Endothelial cell of umbilical vein (primary cell): ENCODE results near the gene CCDC59. TPM values are rescaled to one million over a fixed set of nuclear protein-coding genes. Genes with fewer than 3 reads are reported as not detected.
"Not testable (repeated sequence)": the region's sequence is repeated elsewhere in the genome, so short reads cannot be mapped to it uniquely, and the experiment has no call there.

ENCODE experiments used
- BruUV-seq: library from RNA; stranded (reverse); fragments of 400-500 nt; replicated peaks from 2 replicates; lab custom pipeline; 2021; lab: Mats Ljungman, UMichigan
- CTCF ChIA-PET: fragments of 300-600, 350-600 bp; sonication (Branson Sonifier 250); formaldehyde crosslinking; loops from one replicate; lab custom pipeline; 2021; ENCODE audit warnings: antibody characterized with exemption, inconsistent platforms; lab: Charles Lee
- POLR2A ChIA-PET: fragments of 300-600, 350-600 bp; sonication (Branson Sonifier 250); formaldehyde crosslinking; loops from one replicate; lab custom pipeline; 2021; ENCODE audit warnings: antibody characterized with exemption, inconsistent platforms; lab: Charles Lee
- DNase-seq: peaks from one replicate; pipeline ENCODE4 v3.0.0-alpha.2; 2011; ENCODE audit warnings: low read depth, low spot score
- FAIRE-seq: peaks from 2 replicates; lab custom pipeline; 2011; peaks lifted over from hg19 to GRCh38; lab: Jason Lieb, UNC
- H2AFZ ChIP-seq: 2 replicates; pipeline ENCODE4 v1.6.0; 2012; ENCODE audit warnings: low read depth, low read length, control low read depth, inconsistent platforms
- H3K27ac ChIP-seq: 2 replicates; pipeline ENCODE4 v1.5.1; 2011; ENCODE audit warnings: low read depth, mild to moderate bottlenecking, control low read depth, low read length, moderate library complexity; ENCODE audit not compliant: insufficient read depth
- H3K27me3 ChIP-seq, 2 experiments: 2 replicates each; pipeline versions ENCODE4 v1.6.0 to v1.6.1; 2011; ENCODE audit warnings: low read length in 2 of 2, mixed read lengths in 1 of 2; ENCODE audit not compliant: control insufficient read depth in 2 of 2, insufficient read depth in 2 of 2
- H3K36me3 ChIP-seq, 2 experiments: 2 replicates in 1 of 2; 3 replicates in 1 of 2; pipeline ENCODE4 v1.5.1; 2011; ENCODE audit warnings: low read length in 2 of 2, mild to moderate bottlenecking in 1 of 2, moderate library complexity in 1 of 2; ENCODE audit not compliant: control insufficient read depth in 2 of 2, insufficient read depth in 2 of 2; ENCODE audit errors: extremely low read depth in 1 of 2
- H3K4me1 ChIP-seq: 3 replicates; pipeline ENCODE4 v1.5.1; 2011; ENCODE audit warnings: mild to moderate bottlenecking, low read length; ENCODE audit not compliant: control insufficient read depth, insufficient read depth; ENCODE audit errors: extremely low read depth
- H3K4me2 ChIP-seq: 2 replicates; pipeline ENCODE4 v1.6.1; 2011; ENCODE audit warnings: low read length, control low read depth, mixed read lengths; ENCODE audit not compliant: insufficient read depth
- H3K4me3 ChIP-seq, 3 experiments: fragments of 200-600 bp in 1 of 3; sonication (generic), shearing (Covaris generic) in 1 of 3; replicated peaks in 1 of 3; 2 replicates each; pipeline ENCODE4 v1.5.1; 2011 to 2016; ENCODE audit warnings: control low read depth in 3 of 3, low read length in 3 of 3, mild to moderate bottlenecking in 2 of 3, inconsistent platforms in 1 of 3, low read depth in 1 of 3, moderate library complexity in 1 of 3; ENCODE audit not compliant: insufficient read depth in 1 of 3
- H3K79me2 ChIP-seq: 2 replicates; pipeline ENCODE4 v1.6.0; 2012; ENCODE audit warnings: low read length, inconsistent platforms; ENCODE audit not compliant: control insufficient read depth, insufficient read depth
- H3K9ac ChIP-seq: replicated peaks from 2 replicates; pipeline ENCODE3; 2011; ENCODE audit warnings: low read length, control low read depth; ENCODE audit not compliant: insufficient read depth; ENCODE audit errors: extremely low read depth
- H3K9me1 ChIP-seq: replicated peaks from 3 replicates; pipeline ENCODE4 v1.6.0; 2011; ENCODE audit warnings: mild to moderate bottlenecking, low read length; ENCODE audit not compliant: control insufficient read depth, insufficient read depth; ENCODE audit errors: extremely low read depth
- H3K9me3 ChIP-seq: replicated peaks from 2 replicates; pipeline ENCODE4 v1.5.1; 2012; ENCODE audit warnings: low read length, inconsistent platforms; ENCODE audit not compliant: control insufficient read depth, insufficient read depth
- H4K20me1 ChIP-seq: replicated peaks from 2 replicates; pipeline ENCODE3; 2011; ENCODE audit warnings: mild to moderate bottlenecking, low read length; ENCODE audit not compliant: control insufficient read depth, insufficient read depth; ENCODE audit errors: extremely low read depth
- CTCF ChIP-seq, 2 donors: IDR thresholded peaks; 1 replicate in 1 of 2; 2 replicates in 1 of 2; pipeline ENCODE4 v1.5.1; 2011; ENCODE audit warnings: low read length in 2 of 2, mild to moderate bottlenecking in 2 of 2, moderate library complexity in 2 of 2, control low read depth in 1 of 2, inconsistent platforms in 1 of 2, low read depth in 1 of 2; ENCODE audit not compliant: insufficient read depth in 1 of 2; ENCODE audit errors: extremely low read depth in 1 of 2
- EZH2 ChIP-seq: IDR thresholded peaks from 2 replicates; pipeline ENCODE4 v1.6.1; 2012; ENCODE audit warnings: borderline replicate concordance, low read depth, mild to moderate bottlenecking, moderate library complexity, low read length, inconsistent platforms; ENCODE audit not compliant: severe bottlenecking
- FOS ChIP-seq: IDR thresholded peaks from 2 replicates; pipeline ENCODE4 v1.6.1; 2011; ENCODE audit warnings: mild to moderate bottlenecking, low read length, moderate library complexity, borderline replicate concordance; ENCODE audit not compliant: insufficient read depth
- GATA2 ChIP-seq: IDR thresholded peaks from 2 replicates; pipeline ENCODE4 v1.7.0; 2011; ENCODE audit warnings: low read depth, mild to moderate bottlenecking, moderate library complexity, mixed read lengths, low read length; ENCODE audit not compliant: insufficient read length, insufficient read depth
- JUN ChIP-seq: IDR thresholded peaks from 2 replicates; pipeline ENCODE4 v1.6.1; 2011; ENCODE audit warnings: borderline replicate concordance, low read depth; ENCODE audit not compliant: insufficient read length, insufficient read depth
- MAX ChIP-seq: IDR thresholded peaks from 2 replicates; pipeline ENCODE4 v1.6.1; 2011; ENCODE audit not compliant: insufficient read depth, insufficient read length
- MYC ChIP-seq: IDR thresholded peaks from one replicate; pipeline ENCODE4 v1.6.1; 2011; ENCODE audit warnings: mild to moderate bottlenecking, low read depth, low read length
- POLR2A ChIP-seq: IDR thresholded peaks from 2 replicates; pipeline ENCODE4 v1.6.1; 2012; ENCODE audit warnings: low read depth, mild to moderate bottlenecking, control low read depth, low read length
- POLR2AphosphoS5 ChIP-seq: IDR thresholded peaks from 2 replicates; pipeline ENCODE4 v1.6.1; 2012; ENCODE audit warnings: low read depth, mild to moderate bottlenecking, control low read depth, low read length, moderate library complexity; ENCODE audit not compliant: insufficient read depth
- dilution Hi-C: fragments of 300-500 bp; cut with MboI; formaldehyde crosslinking; loops from one replicate; pipeline ENCODE4 v1.15.0; 2019; ENCODE audit warnings: low sequenced_read_pairs; ENCODE audit not compliant: extremely low pct_ligation_motif_present
- intact Hi-C: fragments of 100-400 bp; cut with micrococcal nuclease; formaldehyde crosslinking; loops from one replicate; pipeline ENCODE4 v1.10.0; 2022
- polyA plus RNA-seq, 4 experiments: library from polyadenylated mRNA; depleted of rRNA in 3 of 4; stranded (reverse) in 3 of 4; unstranded in 1 of 4; fragments of >200 nt; gene quantifications; 2 replicates each; pipeline versions ENCODE4 v1.2.1 to v1.2.3, GENCODE V29; 2011 to 2012; ENCODE audit warnings: missing spikeins in 1 of 4
- total RNA-seq: library from RNA; stranded (reverse); gene quantifications from 2 replicates; pipeline ENCODE4 v1.2.3, GENCODE V29; 2021

Gene CCDC59
- total and polyA plus RNA-seq, 2 donors (not counting 3 experiments of a cell fraction or from before 2014, with no cell fraction given) = 12.1 to 45.4 TPM

- no peak overlapping the region for H3K4me3 ChIP-seq
- no peak overlapping the region for H3K9ac ChIP-seq
- no peak for DNase-seq
- H3K27me3 ChIP-seq = no peaks in the 10 kb centered on the region
- intact Hi-C loops (no loop called here), dilution Hi-C loops (no loop called here)
- no TSS peak for BruUV-seq
- peaks cover 0 to 2% of the 10 kb centered on the region in 2 experiments for H3K36me3 ChIP-seq
- H3K4me1 ChIP-seq = peaks cover 20% of the 10 kb centered on the region
- POLR2A ChIA-PET = no interaction called here
- H2AFZ ChIP-seq = no peak overlapping the region
- H3K9me1 ChIP-seq = no peaks in the 10 kb centered on the region
- no peak for TF ChIP-seq POLR2AphosphoS5
- no peak for TF ChIP-seq POLR2A
- TF ChIP-seq MYC = no peak
- TF ChIP-seq CTCF (IDR thresholded peaks at IDR 0.05; ENCODE audit: extremely low read depth in 1 of 2, insufficient read depth in 1 of 2, low read depth in 1 of 2, low read length in 2 of 2) = no peak
- no peak for TF ChIP-seq GATA2
- no peak for TF ChIP-seq JUN
- no peak for TF ChIP-seq MAX
- TF ChIP-seq EZH2 = no peak
- no peak for TF ChIP-seq FOS
- H3K9me3 ChIP-seq = no peaks in the 10 kb centered on the region
- H4K20me1 ChIP-seq = no peaks in the 10 kb centered on the region
- no peak overlapping the region for H3K27ac ChIP-seq
- no peak for FAIRE-seq
- CTCF ChIA-PET = no interaction called here
- no peak overlapping the region for H3K4me2 ChIP-seq
- H3K79me2 ChIP-seq = peaks cover 19% of the 10 kb centered on the region
Observed at GRCh38 chr12:82361461-82361915, 3.3 kb upstream of the CCDC59 start.

GRCh38 chr12:82360834-82361233 lies 2.6 kb upstream of the CCDC59 start:
- H3K4me2 ChIP-seq, POLR2A ChIA-PET, H3K9me3 ChIP-seq, H3K27ac ChIP-seq, H3K36me3 ChIP-seq, H4K20me1 ChIP-seq, DNase-seq, H3K9ac ChIP-seq, FAIRE-seq, BruUV-seq, H3K4me3 ChIP-seq, H2AFZ ChIP-seq, H3K27me3 ChIP-seq, dilution Hi-C loops, intact Hi-C loops, H3K9me1 ChIP-seq, CTCF ChIA-PET: not testable (repeated sequence)
- peaks cover 21% of the 10 kb centered on the region for H3K4me1 ChIP-seq
- peaks cover 25% of the 10 kb centered on the region for H3K79me2 ChIP-seq
